GM04503 (cell line): ENCODE results near the gene ZFHX3.

Experiments used
- DNase-seq: peaks from one replicate; pipeline ENCODE4 v3.0.0-alpha.2; 2012; ENCODE audit warnings: low read depth

ZFHX3 gene

GRCh38 chr16:72974142-72974769 lies 73.7 kb downstream of the ZFHX3 start:
- no peak for DNase-seq

- DNase-seq: no peak
Observed at GRCh38 chr16:72972878-72973571, 74.9 kb downstream of the ZFHX3 start.

- no peak for DNase-seq
Observed at GRCh38 chr16:72971370-72971769, 76.6 kb downstream of the ZFHX3 start.

- DNase-seq: no peak
Observed at GRCh38 chr16:72970656-72971055, 77.3 kb downstream of the ZFHX3 start.

- DNase-seq: no peak
Observed at GRCh38 chr16:72969812-72970211, 78.1 kb downstream of the ZFHX3 start.

- DNase-seq: no peak
Observed at GRCh38 chr16:72969146-72969545, 78.8 kb downstream of the ZFHX3 start.

GRCh38 chr16:72967941-72968340 lies 80.0 kb downstream of the ZFHX3 start:
- DNase-seq: no peak

GRCh38 chr16:72963533-72964315 lies 84.2 kb downstream of the ZFHX3 start:
- no peak for DNase-seq

GRCh38 chr16:72962347-72962746 lies 85.6 kb downstream of the ZFHX3 start:
- DNase-seq: no peak

- no peak for DNase-seq
Observed at GRCh38 chr16:72961863-72962262, 86.1 kb downstream of the ZFHX3 start.

GRCh38 chr16:72961115-72961832 lies 86.7 kb downstream of the ZFHX3 start:
- no peak for DNase-seq

GRCh38 chr16:72960101-72960500 lies 87.8 kb downstream of the ZFHX3 start:
- no peak for DNase-seq

GRCh38 chr16:72959301-72959996 lies 88.5 kb downstream of the ZFHX3 start:
- DNase-seq: no peak

- no peak for DNase-seq
Observed at GRCh38 chr16:72958522-72959076, 89.3 kb downstream of the ZFHX3 start.

- no peak for DNase-seq
Observed at GRCh38 chr16:72957303-72958277, 90.3 kb downstream of the ZFHX3 start.

- DNase-seq: no peak
Observed at GRCh38 chr16:72956124-72957064, 91.5 kb downstream of the ZFHX3 start.

- no peak for DNase-seq
Observed at GRCh38 chr16:72952811-72953271, 95.1 kb downstream of the ZFHX3 start.

- no peak for DNase-seq
Observed at GRCh38 chr16:72952404-72952803, 95.5 kb downstream of the ZFHX3 start.

GRCh38 chr16:72951916-72952315 lies 96.0 kb downstream of the ZFHX3 start:
- DNase-seq: no peak
